ENCODE measurements around the gene OTOP2.

OTOP2 gene

DNA sequence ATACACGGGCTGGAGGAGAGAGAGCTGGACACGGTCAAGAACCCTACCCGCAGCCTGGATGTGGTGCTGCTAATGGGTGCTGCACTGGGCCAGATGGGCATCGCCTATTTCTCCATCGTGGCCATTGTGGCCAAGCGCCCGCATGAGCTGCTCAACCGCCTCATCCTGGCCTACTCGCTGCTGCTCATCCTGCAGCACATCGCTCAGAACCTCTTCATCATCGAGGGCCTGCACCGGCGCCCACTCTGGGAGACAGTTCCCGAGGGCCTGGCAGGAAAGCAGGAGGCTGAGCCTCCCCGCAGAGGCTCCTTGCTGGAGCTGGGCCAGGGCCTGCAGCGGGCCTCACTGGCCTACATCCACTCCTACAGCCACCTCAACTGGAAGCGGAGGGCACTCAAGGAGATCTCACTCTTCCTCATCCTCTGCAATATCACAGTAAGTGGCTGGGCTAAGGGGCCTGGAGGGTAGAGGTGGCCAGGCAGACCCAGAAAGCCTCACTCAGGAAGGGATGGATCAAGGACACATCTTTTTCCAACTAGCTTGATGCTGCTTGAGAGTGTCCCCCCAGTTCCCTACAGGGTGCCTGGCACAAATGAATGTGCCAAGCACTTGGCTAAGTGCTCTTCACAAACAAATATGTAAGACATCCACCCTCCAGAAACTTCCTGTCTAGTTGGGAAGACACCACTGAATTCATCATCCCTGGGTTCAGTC is 23.1 kb downstream of the OTOP2 start:
- no peak for TF ChIP-seq EZH2phosphoT487 (IDR thresholded peaks at IDR 0.05; ENCODE audit: borderline replicate concordance, low read length)
- TF ChIP-seq, protein P1, sequence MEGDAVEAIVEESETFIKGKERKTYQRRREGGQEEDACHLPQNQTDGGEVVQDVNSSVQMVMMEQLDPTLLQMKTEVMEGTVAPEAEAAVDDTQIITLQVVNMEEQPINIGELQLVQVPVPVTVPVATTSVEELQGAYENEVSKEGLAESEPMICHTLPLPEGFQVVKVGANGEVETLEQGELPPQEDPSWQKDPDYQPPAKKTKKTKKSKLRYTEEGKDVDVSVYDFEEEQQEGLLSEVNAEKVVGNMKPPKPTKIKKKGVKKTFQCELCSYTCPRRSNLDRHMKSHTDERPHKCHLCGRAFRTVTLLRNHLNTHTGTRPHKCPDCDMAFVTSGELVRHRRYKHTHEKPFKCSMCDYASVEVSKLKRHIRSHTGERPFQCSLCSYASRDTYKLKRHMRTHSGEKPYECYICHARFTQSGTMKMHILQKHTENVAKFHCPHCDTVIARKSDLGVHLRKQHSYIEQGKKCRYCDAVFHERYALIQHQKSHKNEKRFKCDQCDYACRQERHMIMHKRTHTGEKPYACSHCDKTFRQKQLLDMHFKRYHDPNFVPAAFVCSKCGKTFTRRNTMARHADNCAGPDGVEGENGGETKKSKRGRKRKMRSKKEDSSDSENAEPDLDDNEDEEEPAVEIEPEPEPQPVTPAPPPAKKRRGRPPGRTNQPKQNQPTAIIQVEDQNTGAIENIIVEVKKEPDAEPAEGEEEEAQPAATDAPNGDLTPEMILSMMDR (IDR thresholded peaks at IDR 0.05; ENCODE audit: low read depth, low read length, poor library complexity, severe bottlenecking) = no peak
- H3K27me3 ChIP-seq (ENCODE audit: control insufficient read depth, low read length) = peaks cover 9% of the 10 kb centered on the region

DNA sequence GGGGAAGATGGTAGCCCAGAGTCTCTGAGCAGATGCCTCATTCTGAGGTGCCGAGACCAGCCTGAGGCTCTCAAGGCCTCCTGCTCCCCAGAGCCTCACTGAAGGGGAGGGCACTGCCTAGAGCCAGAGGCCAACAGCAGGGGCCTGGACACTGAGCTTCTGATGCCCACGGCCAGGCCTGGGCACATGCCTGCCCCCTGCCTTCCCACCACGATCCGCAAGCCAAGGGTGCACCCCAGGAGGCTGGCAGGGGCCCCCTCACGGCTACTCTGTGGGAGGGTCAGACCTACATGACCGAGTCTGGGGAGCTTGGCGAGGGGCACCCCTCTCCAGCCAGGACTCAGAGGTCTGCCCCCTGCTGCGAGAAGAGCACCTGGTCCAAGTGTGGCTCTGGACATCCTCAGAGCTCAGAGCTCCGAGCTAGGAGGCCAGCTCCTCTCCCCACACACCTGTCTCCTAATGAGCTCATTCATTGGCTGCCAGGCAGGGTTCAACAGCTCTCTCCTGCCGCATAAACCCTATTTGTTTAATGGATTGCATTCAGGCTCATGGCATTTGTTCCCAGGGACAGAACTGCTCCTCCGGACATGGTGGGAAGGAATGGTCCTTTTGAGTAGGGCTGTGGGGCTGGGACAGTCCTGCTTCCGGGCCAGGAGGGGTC is 25.5 kb downstream of the OTOP2 start:
- Histone ChIP-seq H3K79me2 (ENCODE audit: control insufficient read depth, low read length) (no peaks in the 10 kb centered on the region), H3K27ac (ENCODE audit: low read depth, low read length) (no peak overlapping the region), H3F3A (ENCODE audit: control insufficient read depth, insufficient read depth) (no peaks in the 10 kb centered on the region), H3K27me3 (ENCODE audit: control insufficient read depth, low read length) (peaks cover 9% of the 10 kb centered on the region), H4K20me1 (ENCODE audit: control insufficient read depth, insufficient read depth, low read depth, low read length) (no peaks in the 10 kb centered on the region), H3K9me2 (replicated peaks; ENCODE audit: control insufficient read depth, low read length) (no peaks in the 10 kb centered on the region), H3K9me3 (ENCODE audit: control insufficient read depth, insufficient read depth, low read length) (no peaks in the 10 kb centered on the region), H3K4me1 (ENCODE audit: control insufficient read depth, low read length) (no peaks in the 10 kb centered on the region), H3K4me2 (ENCODE audit: low read length) (no peak overlapping the region), H3K4me3 (ENCODE audit: low read length) (no peak overlapping the region), H3K36me3 (ENCODE audit: control insufficient read depth, low read length) (no peaks in the 10 kb centered on the region)
- TF ChIP-seq, protein P1 (IDR thresholded peaks at IDR 0.05; ENCODE audit: low read depth, low read length, poor library complexity, severe bottlenecking) = no peak
- TF ChIP-seq EZH2phosphoT487 (IDR thresholded peaks at IDR 0.05; ENCODE audit: borderline replicate concordance, low read length) = no peak

More for the DNA sequence above, 23.1 kb downstream of the OTOP2 start:
- Histone ChIP-seq H3F3A (ENCODE audit: control insufficient read depth, insufficient read depth) (no peaks in the 10 kb centered on the region), H3K27ac (ENCODE audit: low read depth, low read length) (no peak overlapping the region), H3K36me3 (ENCODE audit: control insufficient read depth, low read length) (no peaks in the 10 kb centered on the region), H4K20me1 (ENCODE audit: control insufficient read depth, insufficient read depth, low read depth, low read length) (no peaks in the 10 kb centered on the region), H3K9me3 (ENCODE audit: control insufficient read depth, insufficient read depth, low read length) (no peaks in the 10 kb centered on the region), H3K9me2 (replicated peaks; ENCODE audit: control insufficient read depth, low read length) (no peaks in the 10 kb centered on the region), H3K79me2 (ENCODE audit: control insufficient read depth, low read length) (no peaks in the 10 kb centered on the region), H3K4me1 (ENCODE audit: control insufficient read depth, low read length) (no peaks in the 10 kb centered on the region), H3K4me2 (ENCODE audit: low read length) (no peak overlapping the region), H3K4me3 (ENCODE audit: low read length) (no peak overlapping the region)

DNA sequence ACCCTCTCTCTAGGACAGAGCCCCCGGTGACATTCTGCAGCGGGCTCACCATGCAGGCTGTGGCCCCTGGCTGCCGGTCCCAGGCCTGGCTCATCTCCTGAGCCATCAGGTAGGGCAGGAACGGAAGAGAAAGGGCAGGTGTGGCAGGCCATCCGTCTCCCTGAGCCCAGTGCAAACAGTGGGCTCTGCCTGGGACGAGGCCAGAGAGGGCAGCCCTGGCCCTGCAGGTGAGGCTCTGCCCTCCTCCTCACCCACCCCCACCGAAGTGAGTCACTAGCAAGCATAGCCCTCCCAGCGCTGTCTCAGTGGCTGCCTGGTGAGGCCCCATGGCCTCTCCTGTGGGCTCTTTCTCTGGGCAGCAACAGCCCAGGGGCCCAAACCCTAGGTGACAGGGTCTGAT is 26.1 kb downstream of the OTOP2 start:
- H3K9me3 ChIP-seq (ENCODE audit: control insufficient read depth, insufficient read depth, low read length) = no peaks in the 10 kb centered on the region
- no peaks in the 10 kb centered on the region for H3K79me2 ChIP-seq (ENCODE audit: control insufficient read depth, low read length)
- no peaks in the 10 kb centered on the region for H3K4me1 ChIP-seq (ENCODE audit: control insufficient read depth, low read length)
- H3K27me3 ChIP-seq (ENCODE audit: control insufficient read depth, low read length) = peaks cover 6% of the 10 kb centered on the region
- no peak for TF ChIP-seq EZH2phosphoT487 (IDR thresholded peaks at IDR 0.05; ENCODE audit: borderline replicate concordance, low read length)
- TF ChIP-seq, protein P1 (IDR thresholded peaks at IDR 0.05; ENCODE audit: low read depth, low read length, poor library complexity, severe bottlenecking) = no peak
- H3K36me3 ChIP-seq (ENCODE audit: control insufficient read depth, low read length) = no peaks in the 10 kb centered on the region
- no peaks in the 10 kb centered on the region for H4K20me1 ChIP-seq (ENCODE audit: control insufficient read depth, insufficient read depth, low read depth, low read length)
- no peak overlapping the region for H3K4me3 ChIP-seq (ENCODE audit: low read length)
- no peak overlapping the region for H3K27ac ChIP-seq (ENCODE audit: low read depth, low read length)
- H3F3A ChIP-seq (ENCODE audit: control insufficient read depth, insufficient read depth) = no peaks in the 10 kb centered on the region
- no peak overlapping the region for H3K4me2 ChIP-seq (ENCODE audit: low read length)
- no peaks in the 10 kb centered on the region for H3K9me2 ChIP-seq (replicated peaks; ENCODE audit: control insufficient read depth, low read length)
